Skin of body (tissue), 2 donors: ENCODE measurements around the gene COL7A1. TPM values are rescaled to one million over a fixed set of nuclear protein-coding genes. Genes with fewer than 3 reads are reported as not detected.
"Not testable (repeated sequence)": the region's sequence is repeated elsewhere in the genome, so short reads cannot be mapped to it uniquely, and the experiment has no call there.

Experiments
- DNase-seq: peaks from one replicate; lab custom pipeline; 2025; lab: John Stamatoyannopoulos, UW
- total RNA-seq: library from RNA; depleted of rRNA; stranded (reverse); fragments of >200 nt; gene quantifications from one replicate; pipeline ENCODE4 v1.2.3, GENCODE V29; 2014

COL7A1 gene
- total RNA-seq, 1 donor from 2014 or later = 71.4 TPM

DNA sequence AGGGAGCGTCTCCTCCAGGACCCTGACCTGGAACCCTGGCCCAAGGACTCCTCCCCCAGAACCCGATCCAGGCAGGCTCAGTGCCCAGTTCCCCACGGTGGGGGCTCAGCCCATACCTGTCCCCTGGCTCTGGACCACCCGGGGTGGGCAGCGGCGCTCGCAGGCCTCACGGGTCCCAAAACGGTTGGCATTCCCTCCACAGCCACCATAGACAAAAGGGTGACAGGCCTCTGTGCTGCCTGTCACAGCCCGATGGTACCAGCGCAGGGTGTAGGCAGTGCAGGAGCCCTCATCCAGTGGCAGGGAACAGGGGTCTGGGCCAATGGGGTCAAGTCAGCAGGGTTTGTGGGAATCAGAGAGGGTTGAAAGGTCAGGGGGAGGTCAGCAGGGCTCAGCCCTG lies 30.5 kb downstream of the COL7A1 start:
- DNase-seq = no peak

DNA sequence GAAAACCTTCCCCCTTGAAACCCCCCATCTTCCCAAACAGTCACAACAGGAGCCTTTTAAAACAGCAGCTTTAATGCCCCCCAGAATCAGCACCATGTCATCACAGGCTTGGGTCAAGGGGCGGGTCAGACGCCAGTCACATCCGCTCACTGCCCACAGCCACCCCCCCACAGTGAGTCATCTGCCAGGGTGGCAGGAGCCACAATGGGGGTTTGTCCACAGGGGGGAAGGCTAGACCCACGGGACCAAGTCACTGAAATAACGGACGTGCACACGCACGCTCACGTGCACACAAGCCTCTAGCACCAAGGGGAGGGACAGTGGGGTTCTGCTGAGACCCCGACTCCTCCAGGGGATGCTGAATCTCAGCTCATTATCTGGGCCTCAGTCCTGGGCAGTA lies 31.1 kb downstream of the COL7A1 start:
- no peak for DNase-seq

DNA sequence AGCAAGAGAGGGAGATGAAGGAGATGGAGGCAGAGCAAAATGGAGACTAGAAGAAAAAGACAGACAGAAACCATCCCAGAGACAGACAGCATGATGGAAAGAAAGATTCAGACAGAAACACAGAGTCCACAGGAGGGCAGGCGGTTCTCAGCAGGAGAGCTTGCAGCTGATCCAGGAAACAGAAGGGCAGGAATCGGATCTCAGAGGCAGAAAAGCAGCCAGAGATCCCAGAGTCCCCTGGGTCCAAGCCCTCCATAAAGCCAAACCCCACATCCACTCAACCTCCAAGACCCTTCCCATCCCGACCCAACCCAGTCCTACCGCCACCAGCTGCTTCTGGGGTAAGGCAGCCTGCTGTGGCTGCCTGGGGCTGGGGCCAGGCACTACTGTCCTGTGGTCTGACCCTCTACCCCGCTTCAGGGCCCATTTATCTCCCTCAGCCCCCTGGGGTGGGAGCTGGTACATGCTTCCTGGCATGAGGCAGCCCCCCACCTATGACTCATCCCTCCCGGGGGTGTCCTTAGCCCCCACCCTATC lies 31.7 kb downstream of the COL7A1 start, which contains the start of gene UCN2:
TSS of gene UCN2 (minus strand) at position 400 of the 537 bp plus-strand sequence. CDS start 657 bp downstream, outside the sequence.
- no peak for DNase-seq

DNA sequence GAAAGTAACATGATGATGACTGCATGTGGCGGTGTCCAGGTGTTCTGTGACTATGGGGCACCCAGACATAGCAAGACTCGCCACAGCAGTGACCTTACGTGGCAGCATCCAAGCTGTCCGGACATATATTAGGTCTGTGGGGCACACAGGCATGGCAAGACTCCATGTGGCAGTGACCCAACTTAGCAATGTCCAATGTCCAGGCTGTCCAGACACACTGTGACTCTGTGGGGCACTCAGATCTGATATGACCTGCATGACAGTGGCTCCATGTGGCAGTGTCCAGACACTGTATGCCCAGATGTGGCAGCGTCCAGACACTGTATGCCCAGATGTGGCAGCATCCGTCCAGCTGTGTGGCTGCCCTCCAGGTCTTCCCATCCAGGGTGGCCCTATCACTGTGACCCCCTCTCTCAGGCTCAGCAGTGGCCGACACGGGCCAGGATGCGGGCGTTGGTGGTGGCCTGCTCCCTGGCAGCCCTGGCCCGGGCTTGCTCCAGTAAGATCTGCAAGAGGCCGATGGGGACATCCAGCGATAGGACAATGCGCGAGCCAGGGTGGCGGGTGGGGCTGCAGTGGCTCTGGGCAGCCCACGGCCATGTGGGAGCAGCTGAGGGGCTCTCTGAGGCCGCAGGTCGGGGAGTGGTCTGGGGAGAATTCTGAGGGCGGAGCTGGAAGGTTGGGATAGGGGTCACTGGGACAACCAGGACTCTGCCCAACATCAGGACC lies 32.6 kb downstream of the COL7A1 start:
- no peak for DNase-seq

DNA sequence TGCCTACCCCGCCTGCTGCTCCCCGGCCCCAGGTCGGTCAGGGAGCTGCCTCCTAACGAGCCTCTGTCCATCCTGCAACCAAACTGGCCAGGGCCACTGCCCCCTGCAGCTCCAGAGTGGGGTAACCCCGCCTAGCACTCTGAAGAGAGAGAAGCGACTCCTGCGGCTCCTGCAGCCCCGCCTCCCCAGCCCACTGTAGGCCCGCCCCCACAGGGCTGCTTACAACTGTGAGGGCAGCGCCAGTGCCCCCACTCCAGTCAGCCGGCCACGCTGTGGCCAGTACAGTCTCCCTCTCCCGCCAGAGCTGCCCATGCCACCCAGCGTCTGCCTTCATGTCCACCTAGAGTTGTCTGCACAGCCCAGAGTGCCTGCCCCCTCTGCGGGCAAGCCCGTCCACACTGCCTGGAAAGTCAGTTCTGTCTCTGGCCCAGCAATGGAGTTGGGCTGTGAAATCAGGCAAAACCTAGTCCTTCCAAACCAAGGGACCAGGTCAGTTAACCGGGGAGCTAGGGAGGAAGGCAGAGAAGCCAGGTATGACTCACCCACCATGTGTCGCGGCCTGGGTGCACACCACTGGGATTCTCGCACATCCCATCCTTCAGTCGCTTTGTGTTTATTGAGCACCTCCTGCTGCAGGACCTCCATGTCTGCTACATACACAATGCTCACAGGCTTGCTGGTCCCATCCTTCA lies 33.9 kb downstream of the COL7A1 start:
- DNase-seq = no peak

DNA sequence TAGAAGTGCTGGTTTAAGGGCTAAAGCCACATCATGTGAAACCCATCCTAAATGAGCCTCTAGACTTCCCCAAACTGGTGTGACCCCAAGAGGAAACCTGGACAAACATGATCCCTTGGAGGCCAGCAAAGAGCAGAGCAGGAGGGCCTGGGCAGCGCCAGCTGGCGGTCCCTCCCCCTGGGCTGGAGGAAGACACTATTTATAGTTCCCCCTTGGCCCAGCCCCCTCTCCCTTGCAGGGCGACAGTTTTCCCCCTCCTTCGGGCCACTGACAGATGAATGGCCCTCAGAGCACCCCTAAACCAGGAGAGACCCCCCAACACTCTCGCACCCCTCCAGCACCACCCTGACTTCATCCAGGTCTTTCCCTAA lies 34.5 kb downstream of the COL7A1 start:
- no peak for DNase-seq

DNA sequence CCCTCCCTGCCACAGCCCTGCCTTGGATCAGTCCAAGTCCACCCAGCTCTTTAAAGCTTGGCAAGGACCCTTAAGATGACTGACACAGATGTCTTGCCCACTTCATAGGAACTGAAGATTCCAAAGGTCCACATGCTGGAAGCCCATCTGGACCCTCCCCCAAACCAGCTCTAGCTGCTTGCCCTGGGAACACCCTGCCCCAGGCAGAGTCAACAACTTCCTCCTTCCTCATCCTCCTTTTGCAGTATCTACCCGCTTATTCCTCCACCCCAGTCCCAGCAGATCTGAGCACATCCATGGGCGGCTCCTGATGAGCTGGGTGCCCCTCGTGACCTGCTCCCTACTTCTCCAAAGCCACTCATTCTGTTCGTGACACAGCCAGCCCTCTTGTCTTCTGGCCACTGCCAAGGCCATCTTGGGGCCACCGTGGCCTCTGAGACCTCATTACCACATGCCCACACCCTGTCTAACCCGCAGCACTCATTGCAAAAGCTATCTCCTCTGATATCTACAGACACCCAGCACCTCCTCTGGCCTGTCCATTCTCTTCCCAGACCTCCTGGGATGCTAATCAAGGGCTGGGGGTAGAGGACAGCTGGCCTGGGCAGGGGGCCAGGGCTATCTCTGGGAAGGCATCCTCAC lies 36.5 kb downstream of the COL7A1 start:
- DNase-seq = no peak

DNA sequence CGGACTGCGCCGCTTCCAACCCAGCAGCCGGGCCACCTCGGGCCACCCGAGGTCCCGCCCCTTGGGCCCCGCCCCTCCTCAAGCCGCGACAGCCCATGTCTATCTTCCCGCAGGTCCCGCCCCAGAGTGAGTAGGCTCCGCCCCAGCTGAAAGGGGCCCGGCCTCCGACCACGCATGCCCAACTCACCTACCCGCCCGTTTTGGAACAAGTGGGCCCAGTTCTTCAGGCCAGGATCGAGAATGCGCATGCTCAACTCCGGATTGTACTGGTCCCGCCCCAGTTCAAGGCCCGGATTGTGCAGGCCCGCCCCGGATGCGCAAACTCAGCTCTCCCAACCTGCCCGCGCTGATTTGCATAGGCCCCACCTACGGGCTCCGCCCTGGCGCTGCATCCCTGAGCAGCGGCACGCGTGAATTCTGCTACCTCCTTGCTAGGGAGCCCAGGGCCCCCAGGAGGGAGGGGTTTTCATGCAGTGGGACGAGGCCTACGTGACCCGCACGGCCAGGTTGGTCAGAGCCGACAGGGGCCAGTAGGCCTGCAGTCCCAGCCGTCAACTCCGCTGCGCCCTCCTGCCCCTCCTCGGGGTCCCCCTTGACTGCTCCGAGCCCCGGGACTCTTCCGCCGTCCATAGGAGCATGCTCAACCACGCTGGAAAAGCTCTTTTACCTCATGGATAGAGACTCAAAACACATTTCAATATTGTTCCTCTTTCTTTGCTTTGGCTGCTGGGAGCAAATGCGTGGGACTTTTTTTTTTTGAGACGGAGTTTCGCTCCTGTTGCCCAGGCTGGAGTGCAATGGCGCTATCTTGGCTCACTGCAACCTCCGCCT lies 38.1 kb downstream of the COL7A1 start, which contains the start of gene PFKFB4:
TSS of gene PFKFB4 (minus strand) at position 8 of the 831 bp plus-strand sequence. CDS start 26 bp downstream, outside the sequence.
- peak; percentile 99 for DNase-seq

DNA sequence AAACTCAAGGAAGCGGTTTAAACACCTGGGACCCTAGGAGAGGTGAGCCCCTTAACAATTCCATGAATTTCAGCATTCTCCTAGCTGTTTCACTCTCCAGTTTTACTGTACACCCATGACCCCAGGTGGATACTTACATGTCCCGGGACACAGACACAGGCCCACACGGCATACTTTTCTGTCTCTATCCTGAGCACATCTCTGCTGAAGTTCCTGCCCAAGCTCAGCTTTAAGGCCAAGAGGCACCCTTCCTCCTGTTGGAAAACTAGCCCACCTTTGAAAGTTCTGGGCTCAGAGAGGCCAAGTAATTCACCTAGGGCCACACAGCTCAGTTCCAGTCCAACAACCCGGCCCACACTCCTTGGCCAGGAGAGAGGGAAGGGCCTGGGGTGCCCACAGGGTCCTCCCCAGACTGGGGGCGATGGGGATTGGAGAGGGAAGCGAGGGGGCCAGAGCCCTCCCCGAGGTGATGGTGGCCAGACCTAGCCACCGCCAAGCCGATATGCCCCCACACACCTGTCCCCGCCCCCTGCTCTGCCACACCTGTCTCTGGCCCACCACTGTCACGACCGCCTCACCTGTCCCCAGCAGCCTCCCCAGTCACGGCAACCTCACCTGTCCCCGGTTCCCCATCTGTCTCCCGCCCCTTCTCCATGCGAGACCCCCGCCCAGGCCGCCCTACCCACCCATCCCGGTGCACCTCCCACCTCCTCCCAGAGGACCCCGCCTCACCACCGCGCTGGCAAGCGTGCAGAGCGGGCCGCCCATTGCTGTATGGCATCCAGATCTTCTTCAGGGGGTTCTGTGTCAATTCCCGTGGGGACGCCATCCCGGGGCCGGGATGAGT lies 39.0 kb downstream of the COL7A1 start:
- DNase-seq = no peak

DNA sequence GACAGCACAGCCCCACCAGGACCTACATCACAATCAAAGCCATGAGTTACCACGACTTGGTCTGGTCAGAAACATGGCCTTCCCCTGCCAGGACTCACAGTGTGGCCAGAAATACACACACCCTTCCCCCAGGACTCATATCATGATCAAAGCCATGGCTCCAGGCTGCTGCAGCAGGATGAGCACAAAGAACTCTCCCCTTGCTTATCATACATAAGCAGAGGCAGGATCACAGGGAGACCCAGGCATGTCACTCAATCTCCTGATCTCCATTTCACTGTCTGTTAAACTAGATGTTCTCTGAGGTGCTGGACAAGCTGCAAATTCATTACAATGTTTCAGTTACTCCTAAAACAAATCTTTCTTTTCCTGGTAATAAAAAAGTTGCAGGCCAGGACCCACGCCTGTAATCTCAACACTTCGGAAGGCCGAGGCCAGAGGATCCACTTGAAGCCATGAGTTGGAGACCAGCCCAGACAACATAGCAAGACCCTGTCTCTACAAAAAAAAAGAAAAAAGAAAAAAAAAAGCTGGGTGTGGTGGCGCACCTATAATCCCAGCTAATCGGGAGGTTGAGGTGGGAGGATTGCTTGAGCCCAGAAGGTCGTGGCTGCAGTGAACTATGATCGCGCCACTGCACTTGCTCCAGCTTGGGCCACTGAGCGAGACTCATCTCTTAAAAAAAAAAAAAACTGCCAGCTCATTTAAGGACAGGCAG lies 39.7 kb downstream of the COL7A1 start:
- DNase-seq = no peak

DNA sequence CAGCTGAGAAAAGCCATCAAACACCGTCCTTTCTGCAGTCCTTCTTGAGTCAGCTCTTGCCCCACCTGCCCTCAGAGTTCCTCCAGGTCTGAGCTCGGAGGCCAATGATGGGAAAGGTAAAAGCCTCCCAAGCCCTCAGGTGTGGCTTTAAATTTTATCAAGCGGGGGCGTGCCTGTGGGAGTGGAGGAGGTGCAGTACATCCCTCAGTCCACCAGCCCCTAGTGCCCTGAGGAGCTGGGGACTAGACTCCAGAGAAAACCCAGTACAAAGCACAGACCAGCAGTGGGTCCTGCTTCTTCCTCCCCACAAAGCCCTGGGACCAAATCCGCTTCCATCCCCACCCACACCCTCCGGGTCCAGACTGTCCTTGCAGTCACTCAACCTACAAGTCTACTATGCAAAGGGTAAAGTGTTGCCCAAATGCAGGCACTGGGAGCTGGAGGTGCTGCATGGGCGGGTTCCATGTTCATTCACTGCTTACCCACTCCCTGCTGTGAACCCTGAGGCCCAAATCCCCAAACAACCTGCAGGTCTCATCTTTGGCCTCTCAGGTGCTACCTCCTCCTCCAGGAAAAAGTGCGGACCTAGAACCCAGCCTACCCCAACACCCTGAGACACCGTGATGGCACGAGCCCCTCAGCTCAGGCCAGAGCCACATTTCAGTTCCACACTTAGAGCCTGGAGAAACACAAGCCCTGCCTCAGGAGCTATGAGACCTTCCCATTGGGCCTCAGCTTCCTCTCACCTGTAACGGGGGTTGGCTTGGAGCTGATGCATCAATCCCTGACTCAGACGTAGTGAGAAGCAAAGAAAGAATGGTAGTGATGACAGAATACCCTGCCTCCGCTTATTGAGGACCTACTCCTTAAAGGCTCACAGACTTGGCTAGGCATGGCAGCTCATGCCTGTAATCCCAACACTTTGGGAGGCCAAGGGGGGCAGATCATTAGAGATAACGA lies 41.0 kb downstream of the COL7A1 start:
- DNase-seq = no peak

DNA sequence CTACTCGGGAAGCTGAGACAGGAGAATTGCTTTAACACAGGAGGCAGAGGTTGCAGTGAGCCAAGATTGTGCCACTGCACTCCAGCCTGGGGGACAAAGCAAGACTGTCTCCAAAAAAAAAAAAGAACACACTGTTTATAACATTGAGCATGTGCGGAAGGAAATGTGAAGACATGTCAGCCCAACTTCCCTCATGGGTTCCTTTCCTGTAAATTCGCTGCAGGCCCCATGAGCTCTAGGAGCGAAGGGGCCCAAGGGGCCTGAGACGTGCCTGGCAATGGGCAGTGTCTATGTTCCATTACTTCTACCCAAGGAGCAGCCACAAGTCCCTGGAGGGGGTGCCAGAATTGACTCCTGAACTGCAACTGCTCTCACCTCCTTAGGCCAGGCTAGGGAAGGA lies 41.8 kb downstream of the COL7A1 start:
- DNase-seq = no peak

DNA sequence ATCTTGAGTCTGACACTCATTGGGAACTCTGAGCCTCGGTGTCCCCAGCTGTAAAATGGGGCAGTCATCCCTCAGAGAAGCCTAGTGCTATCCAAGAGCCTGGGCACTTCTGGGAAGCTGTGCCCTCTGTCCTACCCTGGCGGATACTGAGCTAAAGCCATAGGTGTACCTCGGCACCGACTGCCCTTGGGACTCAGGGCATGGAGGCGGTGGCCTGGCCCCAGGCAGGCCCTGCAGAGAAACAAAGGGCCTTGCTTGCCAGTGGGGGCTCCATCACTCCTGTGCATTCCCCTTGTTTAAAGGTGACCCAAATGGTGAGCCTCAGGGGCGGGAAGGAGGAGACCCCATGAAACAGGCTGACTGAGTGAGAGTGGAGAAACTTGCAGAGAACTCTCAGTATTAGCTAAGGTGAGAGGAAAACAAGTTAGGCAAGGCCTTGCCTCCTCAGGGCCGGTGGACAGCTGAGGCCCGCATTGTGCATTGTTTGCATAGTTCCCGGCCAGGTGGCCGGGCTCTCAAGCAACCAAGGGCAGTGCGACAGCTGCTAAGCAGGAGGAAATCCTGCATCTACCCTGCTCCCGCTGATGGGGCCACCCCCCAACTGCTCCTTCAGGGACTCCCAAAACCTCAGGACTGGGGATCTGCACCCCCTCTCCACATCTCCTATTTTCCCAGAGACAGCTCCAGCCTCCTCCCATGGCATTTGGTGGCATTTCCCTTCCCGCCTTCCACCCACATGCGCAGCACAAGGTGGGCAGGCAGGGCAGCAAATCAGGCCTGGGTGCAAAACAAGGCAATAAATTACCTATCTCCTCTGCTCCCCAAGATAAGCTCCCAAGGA lies 42.8 kb downstream of the COL7A1 start:
- DNase-seq = no peak

DNA sequence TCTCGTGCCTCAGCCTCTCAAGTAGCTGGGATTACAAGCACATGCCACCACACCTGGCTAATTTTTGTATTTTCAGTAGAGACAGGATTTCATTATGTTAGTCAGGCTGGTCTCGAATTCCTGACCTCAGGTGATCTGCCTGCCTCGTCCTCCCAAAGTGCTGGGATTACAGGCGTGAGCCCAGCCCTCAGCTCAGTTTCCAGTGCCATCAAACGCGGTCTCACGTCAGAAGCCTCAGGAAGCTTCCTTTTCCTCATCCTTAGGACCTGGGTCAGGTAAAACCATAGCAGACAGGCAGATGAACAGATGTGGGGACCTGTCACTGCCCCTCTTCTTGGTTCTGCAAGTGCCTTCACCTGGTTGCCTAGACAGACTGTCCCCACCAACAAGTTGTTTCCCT lies 43.5 kb downstream of the COL7A1 start:
- not testable (repeated sequence) for DNase-seq

DNA sequence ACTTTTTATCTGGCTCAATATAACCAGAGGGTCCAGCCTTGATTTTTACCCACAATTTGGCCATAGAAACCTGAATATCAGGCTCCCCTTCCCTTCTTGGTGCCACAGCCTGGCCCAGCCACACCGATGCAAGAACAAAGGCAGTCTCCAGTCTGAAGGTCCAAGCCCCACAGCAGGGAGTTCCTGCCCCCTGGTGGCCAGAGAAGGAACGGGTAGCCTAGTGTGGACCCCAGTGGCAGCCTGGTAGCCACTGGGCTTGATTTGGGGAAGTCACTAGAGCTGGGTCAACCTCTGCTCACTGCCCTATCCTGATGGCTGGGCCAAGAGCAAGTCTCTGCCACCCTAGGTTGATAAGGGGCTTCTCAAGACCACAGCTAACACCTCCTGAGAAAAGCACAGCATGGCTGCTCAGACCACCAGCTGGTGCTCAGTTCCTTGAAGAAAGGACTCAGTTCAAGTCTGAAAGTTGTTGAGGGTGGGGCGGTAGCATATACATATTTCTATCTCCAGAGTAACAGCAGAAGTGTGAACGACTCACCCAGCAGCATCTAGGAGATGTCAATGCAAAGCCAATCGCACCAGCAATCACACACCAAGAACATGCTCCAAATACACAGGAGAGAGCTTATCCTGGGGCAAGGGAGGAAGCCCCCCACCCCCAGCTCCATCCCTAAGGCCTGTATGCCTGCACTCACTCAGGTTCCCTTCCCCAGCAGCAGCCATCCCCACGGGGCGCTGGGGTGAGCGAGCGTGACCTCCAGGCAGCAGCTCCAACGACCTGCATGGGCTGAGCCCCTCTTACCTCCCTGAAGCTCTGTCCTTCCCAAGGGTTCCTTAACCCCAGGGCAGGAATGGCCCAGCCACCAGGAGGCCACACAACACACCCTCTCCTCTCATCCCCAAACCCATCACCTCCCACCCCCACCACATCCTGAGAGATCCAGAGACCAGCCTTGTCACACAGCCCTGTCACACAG lies 46.1 kb downstream of the COL7A1 start:
- DNase-seq = peak; percentile 22

DNA sequence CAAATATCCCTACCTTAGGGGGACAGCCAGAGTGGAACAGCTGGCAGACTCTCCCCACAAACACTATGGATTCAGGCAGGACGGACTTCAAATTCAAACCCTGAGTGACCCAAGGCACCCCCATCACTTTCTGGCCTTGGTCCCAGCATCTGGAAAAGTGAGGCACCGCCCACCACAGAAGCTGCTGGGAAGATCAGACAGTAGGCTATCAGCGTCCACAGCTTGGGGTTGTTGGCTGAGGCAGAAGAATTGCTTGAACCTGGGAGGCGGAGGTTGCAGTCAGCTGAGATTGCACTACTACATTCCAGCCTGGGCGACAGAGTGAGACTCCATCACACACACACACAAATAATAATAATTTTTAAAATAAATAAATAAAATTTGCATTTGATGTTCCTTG lies 47.0 kb downstream of the COL7A1 start:
- DNase-seq = no peak
